ENCODE results near the gene FXYD4. TPM values are rescaled to one million over a fixed set of nuclear protein-coding genes. Genes with fewer than 3 reads are reported as not detected.

Gene FXYD4
- total RNA-seq, 2 experiments from 2014 or later, result not detected

GRCh38 chr10:43369921-43370320, 1.5 kb upstream of the FXYD4 start:
- Mint-ChIP-seq H3K9me3 (no peaks in the 10 kb centered on the region), H3K27me3 (no peaks in the 10 kb centered on the region), H3K4me1 (peaks cover 16% of the 10 kb centered on the region), H3K27ac (no peak overlapping the region), H3K4me3 (no peak overlapping the region), H3K36me3 (ENCODE audit: low read depth) (no peaks in the 10 kb centered on the region)
- no peak for DNase-seq
- ChIA-PET POLR2A (no interaction called here), CTCF (interaction anchor here (0.6 kb wide), 1 partner anchor 42 kb away, joined by 3 read pairs; no protein-coding TSS in a partner anchor)

GRCh38 chr10:43370671-43371215, 693 bp upstream of the FXYD4 start:
- H3K27me3 Mint-ChIP-seq, result no peaks in the 10 kb centered on the region
- H3K4me3 Mint-ChIP-seq, result no peak overlapping the region
- H3K27ac Mint-ChIP-seq, result no peak overlapping the region
- POLR2A ChIA-PET, result no interaction called here
- no peak for DNase-seq
- no peaks in the 10 kb centered on the region for H3K9me3 Mint-ChIP-seq
- CTCF ChIA-PET, result interaction anchor here (0.6 kb wide), 1 partner anchor 41 kb away, joined by 3 read pairs; no protein-coding TSS in a partner anchor
- H3K36me3 Mint-ChIP-seq (ENCODE audit: low read depth), result no peaks in the 10 kb centered on the region
- H3K4me1 Mint-ChIP-seq, result peaks cover 11% of the 10 kb centered on the region

- no peak for DNase-seq
- Mint-ChIP-seq H3K9me3 (no peaks in the 10 kb centered on the region), H3K27ac (no peak overlapping the region), H3K4me3 (no peak overlapping the region), H3K4me1 (peaks cover 11% of the 10 kb centered on the region), H3K36me3 (ENCODE audit: low read depth) (no peaks in the 10 kb centered on the region), H3K27me3 (no peaks in the 10 kb centered on the region)
- CTCF ChIA-PET, result interaction anchor here (0.6 kb wide), 1 partner anchor 23 kb away, joined by 3 read pairs; no protein-coding TSS in a partner anchor
- POLR2A ChIA-PET, result no interaction called here
Measured at GRCh38 chr10:43372765-43373361, 1.4 kb downstream of the FXYD4 start.

- CTCF ChIA-PET, result interaction anchor here (1.3 kb wide), 1 partner anchor 25 kb away, joined by 3 read pairs; no protein-coding TSS in a partner anchor
- DNase-seq, result no peak
- Mint-ChIP-seq H3K27ac (peak overlapping the region; percentile 41), H3K4me3 (no peak overlapping the region), H3K36me3 (ENCODE audit: low read depth) (no peaks in the 10 kb centered on the region), H3K4me1 (peaks cover 11% of the 10 kb centered on the region), H3K27me3 (no peaks in the 10 kb centered on the region), H3K9me3 (no peaks in the 10 kb centered on the region)
- POLR2A ChIA-PET, result no interaction called here
Measured at GRCh38 chr10:43373461-43373860, 2.0 kb downstream of the FXYD4 start.

GRCh38 chr10:43374194-43374593, 2.8 kb downstream of the FXYD4 start:
- Mint-ChIP-seq H3K27ac (no peak overlapping the region), H3K36me3 (ENCODE audit: low read depth) (no peaks in the 10 kb centered on the region), H3K27me3 (no peaks in the 10 kb centered on the region), H3K4me1 (peaks cover 11% of the 10 kb centered on the region), H3K4me3 (no peak overlapping the region), H3K9me3 (no peaks in the 10 kb centered on the region)
- ChIA-PET POLR2A (no interaction called here), CTCF (interaction anchor here (1.3 kb wide), 1 partner anchor 26 kb away, joined by 3 read pairs; no protein-coding TSS in a partner anchor)
- DNase-seq, result no peak

GRCh38 chr10:43375401-43376020, 4.1 kb downstream of the FXYD4 start:
- H3K27me3 Mint-ChIP-seq, result no peaks in the 10 kb centered on the region
- no peak overlapping the region for H3K4me3 Mint-ChIP-seq
- H3K36me3 Mint-ChIP-seq (ENCODE audit: low read depth), result no peaks in the 10 kb centered on the region
- DNase-seq, result no peak
- peaks cover 11% of the 10 kb centered on the region for H3K4me1 Mint-ChIP-seq
- H3K9me3 Mint-ChIP-seq, result no peaks in the 10 kb centered on the region
- POLR2A ChIA-PET, result no interaction called here
- H3K27ac Mint-ChIP-seq, result no peak overlapping the region
- CTCF ChIA-PET, result interaction anchor here (0.6 to 1.2 kb wide), 2 partner anchors 14 to 21 kb away, joined by 3 read pairs; no protein-coding TSS in a partner anchor

GRCh38 chr10:43376046-43376635, 4.7 kb downstream of the FXYD4 start:
- no peak overlapping the region for H3K4me3 Mint-ChIP-seq
- no peak for DNase-seq
- H3K27ac Mint-ChIP-seq, result no peak overlapping the region
- peaks cover 15% of the 10 kb centered on the region for H3K4me1 Mint-ChIP-seq
- H3K27me3 Mint-ChIP-seq, result no peaks in the 10 kb centered on the region
- CTCF ChIA-PET, result interaction anchor here (0.6 to 1.2 kb wide), 3 partner anchors 13 to 60 kb away, joined by 3 to 6 read pairs (median 3); no protein-coding TSS in a partner anchor
- no peaks in the 10 kb centered on the region for H3K9me3 Mint-ChIP-seq
- POLR2A ChIA-PET, result no interaction called here
- H3K36me3 Mint-ChIP-seq (ENCODE audit: low read depth), result no peaks in the 10 kb centered on the region

GRCh38 chr10:43376828-43377423, 5.5 kb downstream of the FXYD4 start:
- ChIA-PET CTCF (interaction anchor here (0.7 to 0.8 kb wide), 2 partner anchors 10 to 59 kb away, joined by 3 to 6 read pairs; no protein-coding TSS in a partner anchor), POLR2A (no interaction called here)
- DNase-seq, result no peak
- Mint-ChIP-seq H3K27ac (no peak overlapping the region), H3K4me1 (peaks cover 15% of the 10 kb centered on the region), H3K9me3 (no peaks in the 10 kb centered on the region), H3K36me3 (ENCODE audit: low read depth) (no peaks in the 10 kb centered on the region), H3K27me3 (no peaks in the 10 kb centered on the region), H3K4me3 (no peak overlapping the region)

GRCh38 chr10:43377424-43377883, 6.0 kb downstream of the FXYD4 start:
- no peaks in the 10 kb centered on the region for H3K9me3 Mint-ChIP-seq
- ChIA-PET POLR2A (no interaction called here), CTCF (interaction anchor here (0.8 kb wide), 1 partner anchor 9 kb away, joined by 3 read pairs; no protein-coding TSS in a partner anchor)
- H3K4me1 Mint-ChIP-seq, result peaks cover 15% of the 10 kb centered on the region
- DNase-seq, result no peak
- H3K36me3 Mint-ChIP-seq (ENCODE audit: low read depth), result no peaks in the 10 kb centered on the region
- H3K27ac Mint-ChIP-seq, result no peak overlapping the region
- no peak overlapping the region for H3K4me3 Mint-ChIP-seq
- H3K27me3 Mint-ChIP-seq, result no peaks in the 10 kb centered on the region

- POLR2A ChIA-PET, result no interaction called here
- DNase-seq, result no peak
- Mint-ChIP-seq H3K4me1 (peaks cover 8% of the 10 kb centered on the region), H3K27ac (no peak overlapping the region), H3K27me3 (no peaks in the 10 kb centered on the region), H3K9me3 (no peaks in the 10 kb centered on the region), H3K36me3 (ENCODE audit: low read depth) (peaks cover 14% of the 10 kb centered on the region), H3K4me3 (no peak overlapping the region)
- CTCF ChIA-PET, result interaction anchor here (0.6 to 2.0 kb wide), 6 partner anchors 10 to 288 kb away, joined by 3 to 9 read pairs (median 4); no protein-coding TSS in a partner anchor
Measured at GRCh38 chr10:43380610-43381222, 9.3 kb downstream of the FXYD4 start.

GRCh38 chr10:43383204-43383971, 12.0 kb downstream of the FXYD4 start:
- H3K4me3 Mint-ChIP-seq, result no peak overlapping the region
- H3K27ac Mint-ChIP-seq, result no peak overlapping the region
- no peaks in the 10 kb centered on the region for H3K27me3 Mint-ChIP-seq
- no peaks in the 10 kb centered on the region for H3K9me3 Mint-ChIP-seq
- peaks cover 39% of the 10 kb centered on the region for H3K36me3 Mint-ChIP-seq (ENCODE audit: low read depth)
- ChIA-PET CTCF (interaction anchor here (1.2 kb wide), 1 partner anchor 118 kb away, joined by 3 read pairs; no protein-coding TSS in a partner anchor), POLR2A (no interaction called here)
- no peak for DNase-seq
- H3K4me1 Mint-ChIP-seq, result peaks cover 29% of the 10 kb centered on the region

Measured in activated CD4-positive, alpha-beta T cell treated with anti-CD3 and anti-CD28 coated beads, Interleukin-2, amount 10 ng/mL, durations not matched to agents 7 days and 5 days (primary cell).